HepG2 (cell line): Measurements from ENCODE around the gene LARP1B. TPM values are rescaled to one million over a fixed set of nuclear protein-coding genes. Genes with fewer than 3 reads are reported as not detected.

Experiments used
- ATAC-seq: fragments of 200-7000 bp; cut with Tn5 transposase; 3 replicates; pipeline ENCODE4 v1.9.1; 2020; ENCODE audit warnings: mild to moderate bottlenecking, moderate library complexity
- BruUV-seq: library from RNA; stranded (reverse); fragments of 400-500 nt; replicated peaks from 2 replicates; lab custom pipeline; 2021; lab: Mats Ljungman, UMichigan
- CTCF ChIA-PET: fragments of 300-600 bp; formaldehyde crosslinking; extraction: SDS; loops from one replicate; lab custom pipeline; 2021; ENCODE audit warnings: low total read pairs, inconsistent platforms, low intra/inter-chr PET ratio; lab: Yijun Ruan, JAX
- POLR2A ChIA-PET: fragments of 350-600 bp; sonication (Branson Sonifier 250); formaldehyde crosslinking; loops from one replicate; lab custom pipeline; 2020; ENCODE audit warnings: antibody characterized with exemption, inconsistent platforms; lab: Yijun Ruan, JAX
- DNase-seq: peaks from one replicate; pipeline ENCODE4 v3.0.0-alpha.2; 2015; ENCODE audit warnings: low spot score
- FAIRE-seq: peaks from 3 replicates; lab custom pipeline; 2011; peaks lifted over from hg19 to GRCh38; lab: Jason Lieb, UNC
- H2AFZ ChIP-seq: one replicate; pipeline ENCODE4 v1.6.1; 2011; ENCODE audit warnings: low read length, inconsistent platforms
- H3K27ac ChIP-seq: fragments of 300-600 bp; 3 replicates; pipeline ENCODE4 v1.8.0; 2011; ENCODE audit warnings: mixed run types, mild to moderate bottlenecking, mixed read lengths, low read length, inconsistent platforms; ENCODE audit not compliant: insufficient read depth; ENCODE audit errors: extremely low read length
- H3K27me3 ChIP-seq, 2 experiments: fragments of 200-600 bp in 1 of 2; 2 replicates in 1 of 2; 3 replicates in 1 of 2; pipeline versions ENCODE4 v1.6.0 to v1.8.0; 2011; ENCODE audit warnings: low read length in 2 of 2, mild to moderate bottlenecking in 2 of 2, moderate library complexity in 2 of 2, inconsistent platforms in 1 of 2; ENCODE audit not compliant: insufficient read depth in 2 of 2, control insufficient read depth in 1 of 2
- H3K36me3 ChIP-seq, 2 experiments: fragments of 200-600 bp in 1 of 2; replicated peaks in 1 of 2; 2 replicates in 1 of 2; 3 replicates in 1 of 2; pipeline versions ENCODE4 v1.5.1 to v1.8.0; 2011; ENCODE audit warnings: low read length in 2 of 2, inconsistent platforms in 1 of 2; ENCODE audit not compliant: insufficient read depth in 2 of 2, control insufficient read depth in 1 of 2
- H3K4me1 ChIP-seq: 2 replicates; pipeline ENCODE4 v1.5.1; 2012; ENCODE audit warnings: low read length, inconsistent platforms; ENCODE audit not compliant: insufficient read depth
- H3K4me2 ChIP-seq: 2 replicates; pipeline ENCODE4 v1.6.0; 2011; ENCODE audit warnings: low read depth, low read length, inconsistent platforms
- H3K4me3 ChIP-seq, 3 experiments: fragments of 200-600 bp in 1 of 3; sonication (generic), shearing (Covaris generic) in 1 of 3; replicated peaks in 1 of 3; 2 replicates each; pipeline ENCODE4 v1.5.1; 2011 to 2016; ENCODE audit warnings: low read length in 3 of 3, inconsistent platforms in 2 of 3, low read depth in 2 of 3, mild to moderate bottlenecking in 2 of 3, control low read depth in 1 of 3, mixed read lengths in 1 of 3; ENCODE audit not compliant: insufficient read depth in 1 of 3
- H3K79me2 ChIP-seq: one replicate; pipeline ENCODE4 v1.6.1; 2011; ENCODE audit warnings: low read length, inconsistent platforms; ENCODE audit not compliant: insufficient read depth
- H3K9ac ChIP-seq: 2 replicates; pipeline ENCODE4 v1.6.0; 2011; ENCODE audit warnings: mild to moderate bottlenecking, low read depth, low read length, inconsistent platforms; ENCODE audit not compliant: insufficient read depth
- H3K9me3 ChIP-seq: 2 replicates; pipeline ENCODE4 v1.5.1; 2012; ENCODE audit warnings: mild to moderate bottlenecking, low read length
- H4K20me1 ChIP-seq: 2 replicates; pipeline ENCODE4 v1.6.0; 2011; ENCODE audit warnings: inconsistent platforms, mild to moderate bottlenecking, low read length, moderate library complexity; ENCODE audit not compliant: insufficient read depth
- AHDC1 ChIP-seq: sonication (generic); formaldehyde crosslinking; IDR thresholded peaks from 2 replicates; pipeline ENCODE4 v1.5.1; 2020; ENCODE audit warnings: mild to moderate bottlenecking, missing genetic modification reagents, borderline replicate concordance
- FOXA3 ChIP-seq: IDR thresholded peaks from 2 replicates; pipeline ENCODE4 v1.6.1; 2016; ENCODE audit warnings: missing genetic modification reagents, missing compliant biosample characterization
- HOMEZ ChIP-seq: IDR thresholded peaks from 2 replicates; pipeline ENCODE4 v1.6.1; 2016; ENCODE audit warnings: low read depth
- JUNB ChIP-seq: sonication (generic); formaldehyde crosslinking; IDR thresholded peaks from 2 replicates; pipeline ENCODE4 v1.8.0; 2022; ENCODE audit warnings: missing genetic modification reagents, mild to moderate bottlenecking, borderline replicate concordance
- MAX ChIP-seq: IDR thresholded peaks from 2 replicates; pipeline ENCODE4 v1.6.1; 2012; ENCODE audit warnings: inconsistent platforms
- RARG ChIP-seq: sonication (generic); formaldehyde crosslinking; IDR thresholded peaks from 2 replicates; pipeline ENCODE4 v1.4.0; 2020; ENCODE audit warnings: low read depth, mild to moderate bottlenecking, missing genetic modification reagents
- SAP130 ChIP-seq: IDR thresholded peaks from 2 replicates; pipeline ENCODE4 v1.6.1; 2016; ENCODE audit warnings: low read depth
- TAF1 ChIP-seq: sonication (generic); formaldehyde crosslinking; IDR thresholded peaks from 2 replicates; pipeline ENCODE4 v1.4.0; 2020; ENCODE audit warnings: missing genetic modification reagents
- TARDBP ChIP-seq: sonication (generic); formaldehyde crosslinking; IDR thresholded peaks from 2 replicates; pipeline ENCODE4 v1.8.0; 2022; ENCODE audit warnings: mild to moderate bottlenecking, missing genetic modification reagents
- ZBTB10 ChIP-seq: sonication (generic); formaldehyde crosslinking; IDR thresholded peaks from 2 replicates; pipeline ENCODE4 v1.4.0; 2020; ENCODE audit warnings: missing genetic modification reagents, borderline replicate concordance
- ZNF263 ChIP-seq: sonication (generic); formaldehyde crosslinking; IDR thresholded peaks from 2 replicates; pipeline ENCODE4 v1.4.0; 2020; ENCODE audit warnings: missing genetic modification reagents
- WGBS: methylation state at CpG from one replicate; pipeline ENCODE4 v1.1.6; 2017; ENCODE audit warnings: low lambda C conversion rate; 5-methylcytosine and 5-hydroxymethylcytosine counted together
- in situ Hi-C: cut with HindIII; loops from 2 replicates; pipeline ENCODE4 v1.10.0; 2017; ENCODE audit warnings: low pct_unique_long_range_greater_than_20kb; ENCODE audit not compliant: extremely low pct_ligation_motif_present
- intact Hi-C: fragments of 100-400 bp; cut with micrococcal nuclease; formaldehyde crosslinking; loops from one replicate; pipeline ENCODE4 v1.10.0; 2022; ENCODE audit not compliant: unreplicated experiment
- polyA plus RNA-seq, 8 experiments: library from polyadenylated mRNA; depleted of rRNA in 3 of 8; stranded (reverse) in 7 of 8; unstranded in 1 of 8; fragments of >200 nt; fragmentation: Illumina TruSeq in 4 of 8; extraction: Trizol in 4 of 8; gene quantifications; 2 replicates each; pipeline versions ENCODE4 v1.2.1 to v1.2.3, GENCODE V29; 2011 to 2016; ENCODE audit warnings: low read depth in 4 of 8, missing spikeins in 1 of 8, mixed read lengths in 1 of 8; ENCODE audit not compliant: insufficient read depth in 1 of 8
- total RNA-seq, 5 experiments: library from RNA; depleted of rRNA; stranded (reverse); fragments of >200 nt; fragmentation: Illumina TruSeq; extraction: Trizol; gene quantifications; 2 replicates each; pipeline ENCODE4 v1.2.3, GENCODE V29; 2016; ENCODE audit warnings: low read depth in 1 of 5

Gene LARP1B
- total and polyA plus RNA-seq, 2 of the 13 experiments (the other 11 are each of a cell fraction or from before 2014, with no cell fraction given) = 19.2 to 52.7 TPM

- no peak for TF ChIP-seq RARG
- TF ChIP-seq TARDBP = no peak
- TF ChIP-seq TAF1 (CRISPR knock-in tag) = no peak
Observed at GRCh38 chr4:128162434-128162833, 101.3 kb downstream of the LARP1B start (continued).

- Histone ChIP-seq H3K9ac (no peak overlapping the region), H3K79me2 (no peaks in the 10 kb centered on the region), H3K27ac (peak overlapping the region; percentile 7), H4K20me1 (no peaks in the 10 kb centered on the region), H2AFZ (no peak overlapping the region), H3K27me3 (no peaks in the 10 kb centered on the region; a peak in 1 of 5 replicates), H3K9me3 (no peaks in the 10 kb centered on the region), H3K4me2 (no peak overlapping the region), H3K36me3 (no peaks in the 10 kb centered on the region), H3K4me3 (no peak overlapping the region), H3K4me1 (peaks cover 35% of the 10 kb centered on the region)
- ChIA-PET POLR2A (no interaction called here), CTCF (no interaction called here)
- DNase-seq = peak; percentile 66
- WGBS = 74% methylated on average over 4 of the region's 4 CpGs
- no peak for ATAC-seq
- in situ Hi-C loops (no loop called here), intact Hi-C loops (no loop called here)
- FAIRE-seq = peak; percentile 28
- BruUV-seq = no TSS peak
- TF ChIP-seq SAP130 (CRISPR knock-in tag) (0 out of 2 replicates have a peak, but pooled peaks have one; percentile 27), ZNF263 (CRISPR knock-in tag) (no peak), ZBTB10 (CRISPR knock-in tag) (no peak), HOMEZ (CRISPR knock-in tag) (0 out of 2 replicates have a peak, but pooled peaks have one; percentile 14), JUNB (CRISPR knock-in tag) (peak; percentile 33; the same call in 1 of the 2 replicates), FOXA3 (CRISPR knock-in tag) (peak; percentile 53; the same call in 1 of the 2 replicates), AHDC1 (peak; percentile 50; the same call in 1 of the 2 replicates), MAX (no peak)
Observed at GRCh38 chr4:128163177-128164117, 102.3 kb downstream of the LARP1B start.
